Heart left ventricle (tissue), 13 donors: Measurements from ENCODE around the gene TTLL9.

Experiments used
- POLR2A ChIP-seq, 2 donors: fragments of 450-650 bp; IDR thresholded peaks; one replicate each; pipeline ENCODE4 v1.6.1; 2017; ENCODE audit warnings: antibody characterized with exemption in 2 of 2, mild to moderate bottlenecking in 2 of 2, moderate library complexity in 2 of 2
- TF ChIP-seq, protein P1 (sequence below), 12 donors: fragments of 200-600 bp; sonication (generic) in 4 of 12; IDR thresholded peaks; one replicate each; pipeline versions ENCODE4 v1.5.0 to v1.8.0; 2018 to 2022; ENCODE audit warnings: antibody characterized with exemption in 12 of 12, mild to moderate bottlenecking in 5 of 12
- donor health status: ischemic (EF 13 %, LVEDD 7.1; RV severe dilation, severe dysfunction).
- donor health status: DM: no; HTN: yes; CAD: no.
- donor health status: DM: no; HTN: no; CAD: no.
- donor health status: ischemic (EF 25% LVEDD 6.9; RV normal size, moderate dysfunction).
- donor health status: ischemic (EF 25% LVEDD 5.7; RV mildly dilated, moderate dysfunction).
- donor health status: ischemic (EF 35%, LVEDD 5.7; RV mildly dilated, moderate dysfunction).
- donor health status: nonischemic (EF 11% LVEDD 7.7; RV severe dilation, severe dysfunction).
- donor health status: DM: yes; HTN: yes; CAD: no.
- donor health status: PGD.
- donor health status: ischemic (EF 29% LVEDD 5.4; RV normal size, mild dysfunction).
- donor health status: nonischemic (EF 23%, LVEDD 6.1; RV moderate dilation, normal function).

DNA sequence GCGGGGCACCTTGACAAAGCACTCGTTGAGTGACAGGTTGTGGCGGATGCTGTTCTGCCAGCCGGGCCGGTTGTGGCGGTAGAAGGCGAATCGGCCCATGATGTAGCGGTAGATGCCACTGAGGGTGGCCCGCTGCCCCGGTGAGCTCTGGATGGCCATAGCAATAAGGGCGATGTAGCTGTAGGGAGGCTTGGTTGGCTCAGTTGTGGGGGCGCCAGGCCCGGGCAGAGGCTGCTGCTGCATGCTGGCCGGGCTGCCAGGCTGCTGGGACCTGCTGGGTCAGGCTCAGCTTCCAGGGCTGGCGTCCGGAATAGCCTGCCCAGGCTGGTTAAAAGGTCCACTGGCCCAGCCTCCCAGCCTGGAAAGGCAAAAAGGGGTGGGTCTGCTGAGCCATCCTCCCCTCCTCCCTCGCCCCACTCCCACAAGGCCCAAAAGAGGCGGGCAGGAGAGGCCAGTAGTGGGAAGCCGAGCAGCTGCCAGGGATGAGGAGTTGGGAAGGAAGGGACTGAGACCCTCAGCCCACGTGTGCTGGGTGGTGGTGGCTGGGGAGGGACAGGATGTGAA, 25.1 kb upstream of the TTLL9 start, which contains the start of gene FOXS1:
- TF ChIP-seq, protein P1, sequence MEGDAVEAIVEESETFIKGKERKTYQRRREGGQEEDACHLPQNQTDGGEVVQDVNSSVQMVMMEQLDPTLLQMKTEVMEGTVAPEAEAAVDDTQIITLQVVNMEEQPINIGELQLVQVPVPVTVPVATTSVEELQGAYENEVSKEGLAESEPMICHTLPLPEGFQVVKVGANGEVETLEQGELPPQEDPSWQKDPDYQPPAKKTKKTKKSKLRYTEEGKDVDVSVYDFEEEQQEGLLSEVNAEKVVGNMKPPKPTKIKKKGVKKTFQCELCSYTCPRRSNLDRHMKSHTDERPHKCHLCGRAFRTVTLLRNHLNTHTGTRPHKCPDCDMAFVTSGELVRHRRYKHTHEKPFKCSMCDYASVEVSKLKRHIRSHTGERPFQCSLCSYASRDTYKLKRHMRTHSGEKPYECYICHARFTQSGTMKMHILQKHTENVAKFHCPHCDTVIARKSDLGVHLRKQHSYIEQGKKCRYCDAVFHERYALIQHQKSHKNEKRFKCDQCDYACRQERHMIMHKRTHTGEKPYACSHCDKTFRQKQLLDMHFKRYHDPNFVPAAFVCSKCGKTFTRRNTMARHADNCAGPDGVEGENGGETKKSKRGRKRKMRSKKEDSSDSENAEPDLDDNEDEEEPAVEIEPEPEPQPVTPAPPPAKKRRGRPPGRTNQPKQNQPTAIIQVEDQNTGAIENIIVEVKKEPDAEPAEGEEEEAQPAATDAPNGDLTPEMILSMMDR (IDR thresholded peaks at IDR 0.05): no peak
- peak in 1 of 2 donors; percentile 71 for TF ChIP-seq POLR2A (IDR thresholded peaks at IDR 0.05)
